ENCODE results near the gene TNFRSF9.

DNA sequence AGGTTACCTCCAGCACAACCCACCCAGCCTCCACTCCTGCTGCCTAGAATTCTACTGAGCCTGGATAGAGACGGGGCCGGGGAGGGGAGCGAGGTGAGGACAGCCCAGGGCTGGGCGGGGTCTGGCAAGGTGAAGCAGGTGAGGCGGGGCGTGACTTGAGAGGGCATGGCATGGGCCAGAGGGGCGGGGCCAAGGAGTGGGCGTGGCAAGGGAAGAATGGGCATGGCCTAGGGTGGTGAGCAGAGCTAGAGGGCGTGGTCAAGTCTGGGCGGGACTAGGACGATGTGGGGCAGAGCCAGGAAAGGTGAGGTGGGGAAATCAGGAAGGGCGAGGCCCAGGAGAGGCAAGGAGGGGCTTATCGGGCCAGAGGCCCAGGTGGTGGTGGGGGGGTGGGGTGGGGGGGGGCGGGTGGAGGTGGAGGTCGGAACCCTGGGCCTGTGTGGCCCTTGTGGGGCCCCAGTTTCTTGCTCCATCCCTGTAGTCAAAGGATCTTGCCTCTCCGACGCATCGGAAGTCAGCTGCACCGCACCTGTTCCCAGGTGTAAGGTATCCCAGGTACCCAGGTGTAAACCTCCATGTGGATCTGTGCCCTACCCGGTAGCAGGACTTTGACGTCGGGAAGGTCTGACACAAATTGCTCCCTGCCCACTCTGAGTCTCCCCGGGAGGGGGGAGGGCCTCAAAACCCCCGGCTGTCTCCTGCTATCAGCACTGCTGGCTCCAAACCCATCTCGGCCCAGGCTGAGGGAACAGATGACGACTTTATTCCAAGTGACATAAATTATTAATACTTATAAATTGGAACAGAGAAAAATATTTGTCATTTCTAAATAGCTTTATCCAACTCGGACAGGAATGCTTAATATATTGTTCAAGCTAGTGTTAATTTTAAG lies 54.9 kb downstream of the TNFRSF9 start:
- TF ChIP-seq EZH2 (IDR thresholded peaks at IDR 0.05) = no peak
- TF ChIP-seq FOXP2 (optimal IDR thresholded peaks at IDR 0.05; ENCODE audit: control extremely low read depth, extremely low read length, insufficient read depth) = no peak
- no peak for TF ChIP-seq POLR2AphosphoS5 (IDR thresholded peaks at IDR 0.05; ENCODE audit: borderline replicate concordance, low read depth, low read length)
